Measurements from ENCODE around the gene RABGGTA. TPM values are rescaled to one million over a fixed set of nuclear protein-coding genes. Genes with fewer than 3 reads are reported as not detected.

The RABGGTA gene
- total RNA-seq, 1 experiment from 2014 or later, result 25.6 TPM

GRCh38 chr14:24231263-24232120 is 39.9 kb downstream of the RABGGTA start:
- no peak overlapping the region for H4K5ac ChIP-seq (ENCODE audit: insufficient read length, low read depth, low read length)
- no peaks in the 10 kb centered on the region for H4K20me1 ChIP-seq (ENCODE audit: control insufficient read depth, insufficient read depth, insufficient read length)
- no peak overlapping the region for H2BK120ac ChIP-seq (ENCODE audit: low read depth, low read length, poor library complexity, severe bottlenecking)
- H3K27me3 Mint-ChIP-seq (ENCODE audit: low read depth), result no peaks in the 10 kb centered on the region
- H4K91ac ChIP-seq (ENCODE audit: insufficient read length, low read depth, low read length), result no peak overlapping the region
- H3K4me1 ChIP-seq (ENCODE audit: insufficient read depth, low read length), result 0 out of 2 replicates have a peak, but pooled peaks cover 6% of the 10 kb centered on the region
- TF ChIP-seq CTCF (conservative IDR thresholded peaks at IDR 0.05), result no peak
- peak overlapping the region; percentile 99 for H3K4me2 ChIP-seq (ENCODE audit: insufficient read depth, insufficient read length, low read length)
- peaks cover 14 to 39% (median 39%) of the 10 kb centered on the region in 3 experiments; a peak in 6 of 7 replicates for H3K36me3 Mint-ChIP-seq (ENCODE audit: insufficient read depth in 1 of 3, low read depth in 3 of 3)
- peaks cover 3% of the 10 kb centered on the region; the same call in 1 of the 2 replicates for H3K79me2 ChIP-seq (ENCODE audit: insufficient read depth, low read length)
- no peak for DNase-seq
- no peak overlapping the region for H2BK20ac ChIP-seq (ENCODE audit: low read depth, low read length, poor library complexity, severe bottlenecking)
- no peak overlapping the region for H3K23ac ChIP-seq (ENCODE audit: insufficient read length, low read depth, low read length)
- H3K9me3 ChIP-seq (ENCODE audit: control insufficient read depth, low read depth, low read length), result no peaks in the 10 kb centered on the region
- peak overlapping the region; percentile 96 to 99 (median 98) for H3K27ac Mint-ChIP-seq
- peaks cover 8 to 22% of the 10 kb centered on the region in 2 experiments for H3K4me1 Mint-ChIP-seq
- no peak overlapping the region for H2BK5ac ChIP-seq (ENCODE audit: insufficient read length, low read length)
- H3K18ac ChIP-seq (ENCODE audit: insufficient read length, low read depth, low read length), result no peak overlapping the region
- H2BK12ac ChIP-seq (ENCODE audit: insufficient read length, low read depth, low read length), result no peak overlapping the region
- peak overlapping the region; percentile 57 for H3K27ac ChIP-seq (ENCODE audit: insufficient read length, low read depth, low read length)
- no peak overlapping the region for H3K56ac ChIP-seq (ENCODE audit: insufficient read length, low read depth, low read length)
- H3K23me2 ChIP-seq (ENCODE audit: insufficient read length, low read depth, low read length, poor library complexity, severe bottlenecking), result peaks cover 15% of the 10 kb centered on the region
- no peak overlapping the region; the same call in 1 of the 2 replicates for H3K14ac ChIP-seq (ENCODE audit: insufficient read depth, low read length)
- H3K4me3 Mint-ChIP-seq, result peak overlapping the region; percentile 98 to 99
- H2AK5ac ChIP-seq (ENCODE audit: insufficient read length, low read length), result no peak overlapping the region
- no peaks in the 10 kb centered on the region for H3K27me3 ChIP-seq (ENCODE audit: insufficient read depth, low read length)
- 100% methylated on average over 1 of the region's 23 CpGs for WGBS (ENCODE audit: extremely low coverage, insufficient read length, low lambda C conversion rate)
- no peaks in the 10 kb centered on the region for H3K9me3 Mint-ChIP-seq
- no peak overlapping the region for H2AFZ ChIP-seq (ENCODE audit: low read length)
- H3K79me1 ChIP-seq (ENCODE audit: insufficient read depth, low read depth, low read length, poor library complexity, severe bottlenecking), result peaks cover 11% of the 10 kb centered on the region
- H3K9ac ChIP-seq (ENCODE audit: extremely low read depth, insufficient read length, low read length), result peak overlapping the region; percentile 75
- H2BK15ac ChIP-seq (ENCODE audit: low read depth, low read length), result no peak overlapping the region
- H3T11ph ChIP-seq (ENCODE audit: low read length), result no peak overlapping the region
- H4K8ac ChIP-seq (replicated peaks; ENCODE audit: insufficient read length, low read depth, low read length), result peak overlapping the region; percentile 8
- H3K4ac ChIP-seq (ENCODE audit: low read depth, low read length), result no peak overlapping the region

Measured in H9 (cell line).